AG10803 (cell line): ENCODE measurements around the gene NOS1.

ENCODE experiments used
- DNase-seq: peaks from one replicate; pipeline ENCODE4 v3.0.0; 2010; ENCODE audit warnings: low read depth
- H3K4me3 ChIP-seq: 2 replicates; pipeline ENCODE4 v1.5.1; 2011; ENCODE audit warnings: mild to moderate bottlenecking, low read length, control low read depth
- TF ChIP-seq, protein P1 (sequence below): conservative IDR thresholded peaks from 2 replicates; pipeline ENCODE4 v1.5.1; 2011; ENCODE audit warnings: mild to moderate bottlenecking, low read length, control low read depth, inconsistent platforms

NOS1 gene

DNA sequence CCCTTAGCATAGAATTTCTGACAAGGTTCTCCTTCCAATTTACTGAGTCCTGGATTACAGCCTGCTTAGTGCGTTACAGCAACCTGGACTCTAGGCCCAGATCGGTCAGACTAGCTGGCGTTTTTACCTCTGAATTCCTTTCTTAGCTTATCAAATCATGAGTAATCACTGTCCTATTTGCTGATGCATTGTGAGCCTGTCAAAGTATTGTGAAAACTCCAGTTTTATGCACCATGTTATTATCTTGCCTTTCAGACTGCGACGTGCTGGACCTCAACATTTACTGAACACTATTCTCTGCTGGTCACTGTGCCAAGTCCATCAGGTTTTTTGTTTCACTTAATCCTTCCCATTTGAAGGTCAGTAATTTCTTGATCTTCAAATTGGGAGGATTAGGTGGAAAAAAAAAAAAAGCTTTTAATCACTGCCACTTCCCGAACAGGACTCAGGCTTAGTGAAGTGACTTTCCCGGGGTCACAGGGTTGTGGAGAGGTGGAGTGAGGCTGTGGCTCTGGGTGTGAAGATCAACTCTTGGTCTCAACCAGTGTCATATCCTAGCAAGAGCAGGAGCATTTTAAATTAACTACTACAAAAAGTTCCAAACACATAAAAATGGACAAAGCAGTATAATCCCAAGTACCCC, 202.4 kb downstream of the NOS1 start:
- TF ChIP-seq, protein P1, sequence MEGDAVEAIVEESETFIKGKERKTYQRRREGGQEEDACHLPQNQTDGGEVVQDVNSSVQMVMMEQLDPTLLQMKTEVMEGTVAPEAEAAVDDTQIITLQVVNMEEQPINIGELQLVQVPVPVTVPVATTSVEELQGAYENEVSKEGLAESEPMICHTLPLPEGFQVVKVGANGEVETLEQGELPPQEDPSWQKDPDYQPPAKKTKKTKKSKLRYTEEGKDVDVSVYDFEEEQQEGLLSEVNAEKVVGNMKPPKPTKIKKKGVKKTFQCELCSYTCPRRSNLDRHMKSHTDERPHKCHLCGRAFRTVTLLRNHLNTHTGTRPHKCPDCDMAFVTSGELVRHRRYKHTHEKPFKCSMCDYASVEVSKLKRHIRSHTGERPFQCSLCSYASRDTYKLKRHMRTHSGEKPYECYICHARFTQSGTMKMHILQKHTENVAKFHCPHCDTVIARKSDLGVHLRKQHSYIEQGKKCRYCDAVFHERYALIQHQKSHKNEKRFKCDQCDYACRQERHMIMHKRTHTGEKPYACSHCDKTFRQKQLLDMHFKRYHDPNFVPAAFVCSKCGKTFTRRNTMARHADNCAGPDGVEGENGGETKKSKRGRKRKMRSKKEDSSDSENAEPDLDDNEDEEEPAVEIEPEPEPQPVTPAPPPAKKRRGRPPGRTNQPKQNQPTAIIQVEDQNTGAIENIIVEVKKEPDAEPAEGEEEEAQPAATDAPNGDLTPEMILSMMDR = no peak
- no peak for DNase-seq
- no peak overlapping the region for H3K4me3 ChIP-seq
